Kidney epithelial cell (primary cell): ENCODE results near the gene HEY2. TPM values are rescaled to one million over a fixed set of nuclear protein-coding genes. Genes with fewer than 3 reads are reported as not detected.

ENCODE experiments used
- DNase-seq: peaks from one replicate; pipeline ENCODE4 v3.0.0-alpha.2; 2010; ENCODE audit warnings: low read depth
- H3K27me3 ChIP-seq: 2 replicates; pipeline ENCODE4 v1.6.0; 2011; ENCODE audit warnings: low read length; ENCODE audit not compliant: control insufficient read depth, insufficient read depth
- H3K36me3 ChIP-seq: 2 replicates; pipeline ENCODE4 v1.5.1; 2011; ENCODE audit warnings: low read length; ENCODE audit not compliant: control insufficient read depth, insufficient read depth
- H3K4me3 ChIP-seq: 2 replicates; pipeline ENCODE4 v1.5.1; 2011; ENCODE audit warnings: low read depth, mild to moderate bottlenecking, control low read depth, low read length
- total RNA-seq: library from RNA; depleted of rRNA; stranded (reverse); fragments of >200 nt; gene quantifications from 2 replicates; pipeline ENCODE4 v1.2.3, GENCODE V29; 2015
- TF ChIP-seq, protein P1 (sequence below): IDR thresholded peaks from 2 replicates; pipeline ENCODE4 v1.5.1; 2011; ENCODE audit warnings: mild to moderate bottlenecking, moderate library complexity, low read length, control low read depth, inconsistent platforms; ENCODE audit not compliant: insufficient read depth, poor library complexity, severe bottlenecking

Gene HEY2
- total RNA-seq, 1 donor from 2014 or later, result 0.25 TPM

DNA sequence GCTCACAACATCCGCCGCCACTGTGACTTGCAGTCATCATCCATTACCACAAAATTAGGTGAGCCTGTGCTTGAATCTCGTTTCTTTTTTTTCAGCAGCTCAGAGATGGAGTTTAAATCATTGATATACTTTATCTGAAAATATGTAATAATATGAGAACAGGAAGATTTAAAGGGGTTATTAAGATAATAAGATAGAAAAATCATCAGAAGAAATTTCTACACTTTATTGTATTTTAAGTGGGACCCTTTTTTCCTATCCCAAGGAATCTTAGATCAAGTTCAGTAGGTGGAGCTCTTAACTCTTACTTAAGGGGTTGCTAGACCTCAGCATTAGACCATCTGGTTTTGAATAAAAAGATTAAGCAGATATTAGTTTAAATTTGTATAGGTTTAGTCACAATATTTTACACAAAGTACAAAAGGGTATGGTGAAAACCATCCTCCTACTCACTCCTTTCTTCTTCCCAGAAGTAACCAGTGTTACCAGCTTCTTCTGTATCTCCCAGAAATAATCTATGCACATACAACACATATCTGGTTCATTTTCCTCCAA, 32.0 kb downstream of the HEY2 start:
- no peak for DNase-seq
- TF ChIP-seq, protein P1, sequence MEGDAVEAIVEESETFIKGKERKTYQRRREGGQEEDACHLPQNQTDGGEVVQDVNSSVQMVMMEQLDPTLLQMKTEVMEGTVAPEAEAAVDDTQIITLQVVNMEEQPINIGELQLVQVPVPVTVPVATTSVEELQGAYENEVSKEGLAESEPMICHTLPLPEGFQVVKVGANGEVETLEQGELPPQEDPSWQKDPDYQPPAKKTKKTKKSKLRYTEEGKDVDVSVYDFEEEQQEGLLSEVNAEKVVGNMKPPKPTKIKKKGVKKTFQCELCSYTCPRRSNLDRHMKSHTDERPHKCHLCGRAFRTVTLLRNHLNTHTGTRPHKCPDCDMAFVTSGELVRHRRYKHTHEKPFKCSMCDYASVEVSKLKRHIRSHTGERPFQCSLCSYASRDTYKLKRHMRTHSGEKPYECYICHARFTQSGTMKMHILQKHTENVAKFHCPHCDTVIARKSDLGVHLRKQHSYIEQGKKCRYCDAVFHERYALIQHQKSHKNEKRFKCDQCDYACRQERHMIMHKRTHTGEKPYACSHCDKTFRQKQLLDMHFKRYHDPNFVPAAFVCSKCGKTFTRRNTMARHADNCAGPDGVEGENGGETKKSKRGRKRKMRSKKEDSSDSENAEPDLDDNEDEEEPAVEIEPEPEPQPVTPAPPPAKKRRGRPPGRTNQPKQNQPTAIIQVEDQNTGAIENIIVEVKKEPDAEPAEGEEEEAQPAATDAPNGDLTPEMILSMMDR, result no peak
- Histone ChIP-seq H3K36me3 (no peaks in the 10 kb centered on the region), H3K27me3 (no peaks in the 10 kb centered on the region), H3K4me3 (peak overlapping the region; percentile 79)

GRCh38 chr6:125784365-125784764, 34.9 kb downstream of the HEY2 start:
- DNase-seq, result no peak
- Histone ChIP-seq H3K27me3 (no peaks in the 10 kb centered on the region), H3K36me3 (no peaks in the 10 kb centered on the region), H3K4me3 (no peak overlapping the region)
- TF ChIP-seq, protein P1, result no peak

- DNase-seq, result no peak
- H3K27me3 ChIP-seq, result no peaks in the 10 kb centered on the region
- H3K4me3 ChIP-seq, result no peak overlapping the region
- TF ChIP-seq, protein P1, result peak; percentile 17
- H3K36me3 ChIP-seq, result no peaks in the 10 kb centered on the region
Observed at GRCh38 chr6:125787791-125788190, 38.4 kb downstream of the HEY2 start.

DNA sequence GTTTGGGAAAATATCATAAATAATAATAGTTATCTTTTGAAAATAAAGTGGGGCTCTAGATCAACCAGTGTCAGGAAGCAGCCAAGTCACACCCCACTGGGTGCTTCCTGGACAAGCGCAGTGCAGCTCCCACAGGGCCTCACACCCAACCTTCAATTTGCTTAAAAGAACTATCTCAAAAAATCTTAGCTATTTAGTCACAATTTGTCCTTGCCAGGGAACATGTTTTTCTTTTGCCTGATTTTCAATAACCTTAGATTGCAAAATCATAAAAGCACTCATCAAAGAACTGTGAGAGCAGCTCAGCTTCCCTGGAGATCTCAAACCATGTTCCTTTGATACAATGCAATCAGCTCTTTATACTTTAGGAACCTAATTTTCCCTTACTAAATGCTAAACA, 39.7 kb downstream of the HEY2 start:
- Histone ChIP-seq H3K4me3 (no peak overlapping the region), H3K27me3 (no peaks in the 10 kb centered on the region), H3K36me3 (no peaks in the 10 kb centered on the region)
- no peak for DNase-seq
- TF ChIP-seq, protein P1, result no peak

DNA sequence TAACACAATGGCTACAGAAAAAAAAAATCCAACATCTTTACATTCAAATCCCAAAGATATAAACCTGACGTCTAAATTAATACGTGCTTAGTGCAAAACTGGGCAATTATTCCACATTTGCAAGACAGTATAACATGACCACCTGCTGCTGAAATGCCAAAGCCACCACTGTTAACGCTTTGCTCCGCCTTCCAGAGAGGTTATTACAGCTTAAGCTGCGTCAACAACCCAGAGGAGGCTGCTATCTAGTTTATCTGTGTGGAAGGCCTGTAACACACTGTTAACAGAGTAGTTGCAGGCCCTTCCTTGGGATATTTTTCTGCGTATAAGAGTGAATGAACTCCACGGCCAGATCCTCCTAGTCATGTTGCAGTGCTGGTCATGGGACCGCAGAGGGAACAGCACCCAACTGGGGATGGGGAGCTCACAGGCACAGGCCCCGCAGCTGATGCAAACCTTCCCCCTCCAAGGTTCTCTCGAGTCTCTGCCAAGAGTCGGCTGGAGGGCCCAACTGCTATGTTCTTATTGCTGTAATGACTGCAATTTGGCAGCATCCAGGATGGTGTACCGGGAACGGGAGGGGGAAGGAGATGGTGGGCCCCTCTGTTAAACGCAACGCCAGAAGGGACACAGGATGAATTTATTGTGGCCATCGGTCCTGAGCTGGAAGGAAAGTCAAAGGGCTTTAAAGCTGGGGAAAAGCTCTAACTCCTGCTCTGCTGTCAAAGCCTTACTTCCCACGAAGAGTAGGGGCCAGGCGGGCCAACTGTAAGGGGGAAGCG, 40.3 kb downstream of the HEY2 start:
- TF ChIP-seq, protein P1, result no peak
- DNase-seq, result no peak
- no peaks in the 10 kb centered on the region for H3K27me3 ChIP-seq
- peak overlapping the region; percentile 69 for H3K4me3 ChIP-seq
- no peaks in the 10 kb centered on the region for H3K36me3 ChIP-seq
